NK-92 (cell line): ENCODE measurements around the gene ELOF1.
A peak's percentile ranks its signal among the peaks of the same experiment; 100 is the strongest.
"Not testable (repeated sequence)": the region's sequence is repeated elsewhere in the genome, so short reads cannot be mapped to it uniquely, and the experiment has no call there.

Source experiments
- DNase-seq: peaks from one replicate; lab custom pipeline; 2025; ENCODE audit not compliant: unreplicated experiment; lab: John Stamatoyannopoulos, UW

The ELOF1 gene

GRCh38 chr19:11558881-11559828 is at the start of gene ELOF1:
Gene ELOF1 (minus strand): TSS chr19:11559230. CDS start chr19:11554347, 4,883 bp downstream.
- DNase-seq, result peak; percentile 87

- no peak for DNase-seq
Observed at GRCh38 chr19:11606484-11606883, 47.5 kb upstream of the ELOF1 start.

GRCh38 chr19:11599704-11600103 is 40.7 kb upstream of the ELOF1 start:
- not testable (repeated sequence) for DNase-seq

- no peak for DNase-seq
Observed at GRCh38 chr19:11598746-11599145, 39.7 kb upstream of the ELOF1 start.

- DNase-seq, result no peak
Observed at GRCh38 chr19:11598103-11598483, 39.1 kb upstream of the ELOF1 start.

- DNase-seq, result peak; percentile 91
Observed at GRCh38 chr19:11597202-11598102, 38.4 kb upstream of the ELOF1 start, which contains the start of gene ZNF627. Gene ZNF627 (plus strand): TSS chr19:11597483. CDS start chr19:11597628, 145 bp downstream.

- no peak for DNase-seq
Observed at GRCh38 chr19:11596156-11596555, 37.1 kb upstream of the ELOF1 start.

- DNase-seq, result no peak
Observed at GRCh38 chr19:11594084-11594483, 35.1 kb upstream of the ELOF1 start.

- no peak for DNase-seq
Observed at GRCh38 chr19:11587975-11588631, 29.1 kb upstream of the ELOF1 start.

GRCh38 chr19:11587302-11587974 is 28.4 kb upstream of the ELOF1 start:
- no peak for DNase-seq

GRCh38 chr19:11586331-11586730 is 27.3 kb upstream of the ELOF1 start:
- DNase-seq, result no peak

- DNase-seq, result no peak
Observed at GRCh38 chr19:11581740-11582139, 22.7 kb upstream of the ELOF1 start.

- no peak for DNase-seq
Observed at GRCh38 chr19:11580116-11580515, 21.1 kb upstream of the ELOF1 start.

- DNase-seq, result no peak
Observed at GRCh38 chr19:11578258-11579142, 19.5 kb upstream of the ELOF1 start.

- DNase-seq, result no peak
Observed at GRCh38 chr19:11577451-11578257, 18.6 kb upstream of the ELOF1 start, which contains the start of gene ACP5. Gene ACP5 (minus strand): TSS chr19:11577645. CDS start chr19:11577317, 328 bp downstream.

- no peak for DNase-seq
Observed at GRCh38 chr19:11576227-11576626, 17.2 kb upstream of the ELOF1 start.

- DNase-seq, result no peak
Observed at GRCh38 chr19:11574689-11575088, 15.7 kb upstream of the ELOF1 start.

- DNase-seq, result not testable (repeated sequence)
Observed at GRCh38 chr19:11573763-11574162, 14.7 kb upstream of the ELOF1 start.
